ENCODE measurements around the gene PFN2.

Gene PFN2

DNA sequence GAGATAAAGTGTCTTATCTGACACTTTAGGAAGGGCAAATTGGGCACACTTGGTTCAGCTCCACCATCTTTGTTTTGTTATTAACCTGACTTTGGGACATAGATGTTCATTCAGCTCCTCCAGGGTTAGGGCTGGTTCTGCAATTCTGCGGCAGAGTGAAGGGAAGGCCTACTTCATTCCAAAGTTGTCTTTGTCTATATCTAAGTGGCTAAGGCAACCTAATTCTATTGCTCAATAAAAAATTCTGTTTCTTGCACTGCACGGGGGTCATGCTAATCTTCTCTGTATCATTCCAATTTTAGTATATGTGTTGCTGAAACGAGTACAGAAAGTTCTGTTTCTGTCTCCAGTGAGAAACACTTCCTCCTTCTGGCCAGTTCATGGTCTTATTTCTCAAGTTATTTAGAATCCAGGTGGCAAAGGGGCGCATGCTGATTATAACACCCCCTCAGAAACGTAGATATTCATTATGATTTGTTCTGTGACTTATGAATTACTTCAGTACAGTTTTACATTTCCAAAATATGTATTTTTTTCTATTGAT lies 53.5 kb downstream of the PFN2 start:
- Histone ChIP-seq H3K9ac (no peak overlapping the region), H4K20me1 (peaks cover 0 to 100% (median 0%) of the 10 kb centered on the region in 11 experiments; a peak in 5 of 22 replicates), H3K27me3 (no peaks in the 10 kb centered on the region), H3K36me3 (peaks cover 20 to 95% (median 35%) of the 10 kb centered on the region in 11 experiments; a peak in 20 of 22 replicates), H3K4me2 (no peak overlapping the region), H3K9me3 (replicated peaks in 1 of 11) (no peaks in the 10 kb centered on the region), H3K4me1 (no peaks in the 10 kb centered on the region; a peak in 1 of 20 replicates), H3K4me3 (no peak overlapping the region), H3K27ac (no peak overlapping the region)
- no peak for TF ChIP-seq Cebpa-rat (IDR thresholded peaks at IDR 0.05)

Data from BLaER1 treated with 17β-estradiol and CSF1 and Interleukin-3, amounts not matched to agents 10 nM and 100 nM (cell line).